ENCODE measurements around the gene FNDC10. TPM values are rescaled to one million over a fixed set of nuclear protein-coding genes. Genes with fewer than 3 reads are reported as not detected.
"Not testable (repeated sequence)": the region's sequence is repeated elsewhere in the genome, so short reads cannot be mapped to it uniquely, and the experiment has no call there.

Gene FNDC10
- total RNA-seq, 4 donors from 2014 or later = 9.0 to 26.2 (median 24.5) TPM

- peak in 1 of 2 donors; percentile 63 for DNase-seq (ENCODE audit: low spot score in 2 of 2)
- no peaks in the 10 kb centered on the region for H3K36me3 ChIP-seq
- H3K4me1 ChIP-seq = peaks cover 26% of the 10 kb centered on the region
- H3K27ac ChIP-seq = no peak overlapping the region
- TF ChIP-seq POLR2A (IDR thresholded peaks at IDR 0.05) (no peak), EP300 (IDR thresholded peaks at IDR 0.05) (no peak), POLR2AphosphoS5 (IDR thresholded peaks at IDR 0.05) (no peak), CTCF (IDR thresholded peaks at IDR 0.05) (no peak)
- no peaks in the 10 kb centered on the region for H3K9me3 ChIP-seq
- peaks cover 62% of the 10 kb centered on the region for H3K27me3 ChIP-seq
- H3K4me3 ChIP-seq = no peak overlapping the region
- 70% methylated on average over 7 of the region's 28 CpGs for WGBS
Measured at GRCh38 chr1:1598051-1598719, 1.8 kb downstream of the FNDC10 start.

- TF ChIP-seq CTCF (IDR thresholded peaks at IDR 0.05) (peak in 1 of 2 donors; percentile 11), EP300 (IDR thresholded peaks at IDR 0.05) (no peak)
Measured at GRCh38 chr1:1597275-1597930, 2.5 kb downstream of the FNDC10 start.

GRCh38 chr1:1596493-1597274, 3.3 kb downstream of the FNDC10 start:
- 32% methylated on average over 6 of the region's 12 CpGs for WGBS
- no peak overlapping the region for H3K4me3 ChIP-seq
- TF ChIP-seq EP300 (IDR thresholded peaks at IDR 0.05) (no peak), POLR2AphosphoS5 (IDR thresholded peaks at IDR 0.05) (no peak), CTCF (IDR thresholded peaks at IDR 0.05) (no peak), POLR2A (IDR thresholded peaks at IDR 0.05) (no peak)

More at GRCh38 chr1:1597275-1597930, 2.5 kb downstream of the FNDC10 start:
- H3K27ac ChIP-seq = no peak overlapping the region
- no peak for DNase-seq (ENCODE audit: low spot score in 2 of 2)
- WGBS = 15% methylated on average over 3 of the region's 16 CpGs
- no peak overlapping the region for H3K4me3 ChIP-seq
- H3K4me1 ChIP-seq = peaks cover 26% of the 10 kb centered on the region
- H3K9me3 ChIP-seq = no peaks in the 10 kb centered on the region
- H3K27me3 ChIP-seq = peaks cover 61% of the 10 kb centered on the region
- no peaks in the 10 kb centered on the region for H3K36me3 ChIP-seq

GRCh38 chr1:1595341-1595740, 4.6 kb downstream of the FNDC10 start:
- Histone ChIP-seq H3K4me1 (peaks cover 20% of the 10 kb centered on the region), H3K27me3 (peaks cover 42% of the 10 kb centered on the region)
- H3K27ac ChIP-seq; H3K36me3 ChIP-seq; H3K9me3 ChIP-seq; H3K4me3 ChIP-seq; DNase-seq (ENCODE audit: low spot score in 2 of 2): not testable (repeated sequence)
- WGBS = 88% methylated on average over 2 of the region's 2 CpGs

More at GRCh38 chr1:1596493-1597274, 3.3 kb downstream of the FNDC10 start:
- DNase-seq (ENCODE audit: low spot score in 2 of 2) = no peak
- Histone ChIP-seq H3K4me1 (peaks cover 26% of the 10 kb centered on the region), H3K9me3 (no peaks in the 10 kb centered on the region), H3K27me3 (peaks cover 54% of the 10 kb centered on the region), H3K27ac (no peak overlapping the region), H3K36me3 (no peaks in the 10 kb centered on the region)

- no peak overlapping the region for H3K4me3 ChIP-seq
- H3K27ac ChIP-seq = no peak overlapping the region
- no peak for DNase-seq (ENCODE audit: low spot score in 2 of 2)
- no peak for TF ChIP-seq POLR2AphosphoS5 (IDR thresholded peaks at IDR 0.05)
- no peak for TF ChIP-seq POLR2A (IDR thresholded peaks at IDR 0.05)
- no peak for TF ChIP-seq EP300 (IDR thresholded peaks at IDR 0.05)
- TF ChIP-seq CTCF (IDR thresholded peaks at IDR 0.05) = no peak
- H3K9me3 ChIP-seq = no peaks in the 10 kb centered on the region
- no peaks in the 10 kb centered on the region for H3K36me3 ChIP-seq
- H3K4me1 ChIP-seq = peaks cover 17% of the 10 kb centered on the region
- WGBS = 48% methylated on average over 10 of the region's 10 CpGs
- peaks cover 39% of the 10 kb centered on the region for H3K27me3 ChIP-seq
Measured at GRCh38 chr1:1594602-1595260, 5.2 kb downstream of the FNDC10 start.

All from suprapubic skin (tissue), 4 donors.